ENCODE measurements around the gene KHDRBS2.
"Not testable (repeated sequence)": the region's sequence is repeated elsewhere in the genome, so short reads cannot be mapped to it uniquely, and the experiment has no call there.

DNA sequence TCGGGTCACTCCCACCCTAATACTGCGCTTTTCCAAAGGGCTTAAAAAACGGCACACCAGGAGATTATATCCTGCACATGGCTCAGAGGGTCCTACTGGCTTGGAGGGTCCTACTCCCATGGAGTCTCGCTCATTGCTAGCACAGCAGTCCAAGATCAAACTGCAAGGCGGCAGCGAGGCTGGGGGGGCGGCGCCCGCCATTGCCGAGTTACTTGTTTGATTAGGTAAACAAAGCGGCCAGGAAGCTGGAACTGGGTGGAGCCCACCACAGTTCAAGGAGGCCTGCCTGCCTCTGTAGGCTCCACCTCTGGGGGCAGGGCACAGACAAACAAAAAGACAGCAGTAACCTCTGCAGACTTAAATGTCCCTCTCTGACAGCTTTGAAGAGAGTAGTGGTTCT is 516.6 kb downstream of the KHDRBS2 start:
- TF ChIP-seq, protein P1, sequence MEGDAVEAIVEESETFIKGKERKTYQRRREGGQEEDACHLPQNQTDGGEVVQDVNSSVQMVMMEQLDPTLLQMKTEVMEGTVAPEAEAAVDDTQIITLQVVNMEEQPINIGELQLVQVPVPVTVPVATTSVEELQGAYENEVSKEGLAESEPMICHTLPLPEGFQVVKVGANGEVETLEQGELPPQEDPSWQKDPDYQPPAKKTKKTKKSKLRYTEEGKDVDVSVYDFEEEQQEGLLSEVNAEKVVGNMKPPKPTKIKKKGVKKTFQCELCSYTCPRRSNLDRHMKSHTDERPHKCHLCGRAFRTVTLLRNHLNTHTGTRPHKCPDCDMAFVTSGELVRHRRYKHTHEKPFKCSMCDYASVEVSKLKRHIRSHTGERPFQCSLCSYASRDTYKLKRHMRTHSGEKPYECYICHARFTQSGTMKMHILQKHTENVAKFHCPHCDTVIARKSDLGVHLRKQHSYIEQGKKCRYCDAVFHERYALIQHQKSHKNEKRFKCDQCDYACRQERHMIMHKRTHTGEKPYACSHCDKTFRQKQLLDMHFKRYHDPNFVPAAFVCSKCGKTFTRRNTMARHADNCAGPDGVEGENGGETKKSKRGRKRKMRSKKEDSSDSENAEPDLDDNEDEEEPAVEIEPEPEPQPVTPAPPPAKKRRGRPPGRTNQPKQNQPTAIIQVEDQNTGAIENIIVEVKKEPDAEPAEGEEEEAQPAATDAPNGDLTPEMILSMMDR (conservative IDR thresholded peaks at IDR 0.05): not testable (repeated sequence)
- not testable (repeated sequence) for TF ChIP-seq EZH2 (IDR thresholded peaks at IDR 0.05; ENCODE audit: low read depth)

Measured in PC-9 (cell line).